PFSK-1 (cell line): ENCODE results near the gene HECTD2.

Experiments
- FOXP2 ChIP-seq: optimal IDR thresholded peaks from 2 replicates; pipeline ENCODE3; 2011; ENCODE audit warnings: borderline replicate concordance, control low read depth, inconsistent platforms; ENCODE audit not compliant: insufficient read depth; ENCODE audit errors: extremely low read length, extremely low read depth
- POLR2AphosphoS5 ChIP-seq: IDR thresholded peaks from 2 replicates; pipeline ENCODE4 v1.6.1; 2012; ENCODE audit warnings: low read depth, mild to moderate bottlenecking, control low read depth, low read length, moderate library complexity
- SIN3A ChIP-seq: IDR thresholded peaks from 2 replicates; pipeline ENCODE4 v1.6.1; 2012; ENCODE audit warnings: mild to moderate bottlenecking, low read length, moderate library complexity, borderline replicate concordance; ENCODE audit not compliant: insufficient read depth
- TF ChIP-seq, protein P1 (sequence below), 2 experiments: IDR thresholded peaks; 2 replicates each; pipeline versions ENCODE4 v1.6.1 to v1.8.0; 2011 to 2012; ENCODE audit warnings: low read depth in 2 of 2, low read length in 2 of 2, control low read depth in 1 of 2, inconsistent platforms in 1 of 2, mild to moderate bottlenecking in 1 of 2, moderate library complexity in 1 of 2; ENCODE audit not compliant: insufficient read depth in 1 of 2

DNA sequence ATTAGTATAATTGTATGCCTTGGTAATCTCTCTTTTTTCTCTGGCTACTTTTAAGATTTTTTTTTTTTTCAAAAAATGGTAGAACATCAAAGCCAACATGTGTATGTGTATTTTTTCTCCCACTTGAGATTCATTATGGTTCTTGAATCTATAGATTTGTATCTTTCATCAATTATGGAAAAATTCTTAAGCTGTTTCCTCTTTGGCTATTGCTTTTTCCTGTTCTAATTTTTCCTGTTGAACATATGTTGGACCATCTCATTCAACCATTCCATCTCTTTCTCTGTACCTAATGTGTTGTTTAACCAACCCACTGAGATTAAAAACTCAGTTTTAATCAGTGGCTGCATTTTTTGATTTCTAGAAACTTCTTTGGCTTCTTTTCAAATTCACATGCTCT, 107.2 kb downstream of the HECTD2 start:
- TF ChIP-seq POLR2AphosphoS5 (no peak), FOXP2 (no peak), SIN3A (no peak)
- TF ChIP-seq, protein P1, sequence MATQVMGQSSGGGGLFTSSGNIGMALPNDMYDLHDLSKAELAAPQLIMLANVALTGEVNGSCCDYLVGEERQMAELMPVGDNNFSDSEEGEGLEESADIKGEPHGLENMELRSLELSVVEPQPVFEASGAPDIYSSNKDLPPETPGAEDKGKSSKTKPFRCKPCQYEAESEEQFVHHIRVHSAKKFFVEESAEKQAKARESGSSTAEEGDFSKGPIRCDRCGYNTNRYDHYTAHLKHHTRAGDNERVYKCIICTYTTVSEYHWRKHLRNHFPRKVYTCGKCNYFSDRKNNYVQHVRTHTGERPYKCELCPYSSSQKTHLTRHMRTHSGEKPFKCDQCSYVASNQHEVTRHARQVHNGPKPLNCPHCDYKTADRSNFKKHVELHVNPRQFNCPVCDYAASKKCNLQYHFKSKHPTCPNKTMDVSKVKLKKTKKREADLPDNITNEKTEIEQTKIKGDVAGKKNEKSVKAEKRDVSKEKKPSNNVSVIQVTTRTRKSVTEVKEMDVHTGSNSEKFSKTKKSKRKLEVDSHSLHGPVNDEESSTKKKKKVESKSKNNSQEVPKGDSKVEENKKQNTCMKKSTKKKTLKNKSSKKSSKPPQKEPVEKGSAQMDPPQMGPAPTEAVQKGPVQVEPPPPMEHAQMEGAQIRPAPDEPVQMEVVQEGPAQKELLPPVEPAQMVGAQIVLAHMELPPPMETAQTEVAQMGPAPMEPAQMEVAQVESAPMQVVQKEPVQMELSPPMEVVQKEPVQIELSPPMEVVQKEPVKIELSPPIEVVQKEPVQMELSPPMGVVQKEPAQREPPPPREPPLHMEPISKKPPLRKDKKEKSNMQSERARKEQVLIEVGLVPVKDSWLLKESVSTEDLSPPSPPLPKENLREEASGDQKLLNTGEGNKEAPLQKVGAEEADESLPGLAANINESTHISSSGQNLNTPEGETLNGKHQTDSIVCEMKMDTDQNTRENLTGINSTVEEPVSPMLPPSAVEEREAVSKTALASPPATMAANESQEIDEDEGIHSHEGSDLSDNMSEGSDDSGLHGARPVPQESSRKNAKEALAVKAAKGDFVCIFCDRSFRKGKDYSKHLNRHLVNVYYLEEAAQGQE (IDR thresholded peaks at IDR 0.05; ENCODE audit: insufficient read depth in 1 of 2, low read depth in 2 of 2, low read length in 2 of 2), result no peak
